HG03025 (cell line): Measurements from ENCODE around the gene FBRSL1.

ENCODE experiments used
- ATAC-seq: cut with Tn5 transposase; IDR thresholded peaks from one replicate; pipeline ENCODE4 v1.9.1; 2021; ENCODE audit warnings: mild to moderate bottlenecking, moderate library complexity; ENCODE audit not compliant: unreplicated experiment, low FRiP score

The FBRSL1 gene

DNA sequence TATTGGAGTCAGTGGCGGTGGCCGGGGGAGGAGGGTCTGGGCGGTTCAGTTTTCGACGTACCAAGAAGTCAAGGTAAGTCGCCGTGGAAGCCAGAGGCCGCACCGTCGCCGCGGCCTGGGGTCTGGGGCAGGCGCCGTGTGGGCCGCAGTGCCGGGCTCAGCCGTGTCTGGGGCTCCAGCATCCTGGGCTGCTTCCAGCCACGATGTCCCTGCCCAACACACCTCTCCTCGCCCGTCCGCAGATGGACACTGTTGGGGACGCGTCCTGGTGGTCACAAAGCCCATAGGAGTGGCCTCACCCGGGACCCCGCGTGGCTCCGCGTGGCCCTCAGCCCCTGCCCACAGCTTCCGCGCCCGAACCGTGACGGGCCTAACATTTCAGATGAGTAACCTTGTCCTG is 59.1 kb downstream of the FBRSL1 start:
- ATAC-seq = no peak

DNA sequence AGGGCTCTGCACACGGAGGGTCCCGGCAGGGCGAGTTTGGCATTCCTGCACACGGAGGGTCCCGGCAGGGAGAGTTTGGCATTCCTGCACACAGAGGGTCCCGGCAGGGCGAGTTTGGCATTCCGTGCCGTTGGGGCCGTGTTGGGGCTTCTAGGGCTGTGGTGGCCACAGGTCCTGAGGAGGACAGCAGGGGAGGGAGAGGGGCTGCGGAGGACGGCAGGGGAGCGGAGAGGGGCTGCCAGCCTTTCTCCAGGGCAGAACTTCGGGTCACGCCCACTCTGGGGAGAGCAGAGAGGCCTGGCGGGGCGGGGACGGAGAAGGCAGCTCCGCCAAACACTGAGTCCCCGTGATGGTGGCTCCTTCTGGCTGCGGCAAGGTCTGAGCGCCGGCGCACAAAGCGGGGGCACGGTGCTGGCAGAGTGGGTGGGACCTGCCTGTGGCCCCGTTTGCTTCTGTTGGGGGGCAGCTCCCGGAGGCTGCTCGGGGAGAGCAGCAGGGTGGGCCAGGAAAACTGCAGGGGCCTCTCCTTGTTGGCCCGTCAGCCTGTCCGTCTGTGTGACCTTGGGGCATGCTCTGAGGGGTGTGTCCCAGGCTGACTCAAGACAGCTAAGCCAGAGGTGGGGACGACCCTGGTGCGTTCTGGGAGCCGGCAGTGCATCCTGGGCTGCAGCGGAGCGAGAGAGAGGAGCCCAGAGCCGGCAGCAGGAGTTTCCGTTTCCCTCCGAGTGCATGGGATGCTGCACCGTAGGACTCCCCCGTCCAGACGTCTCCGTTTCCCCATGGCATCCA is 60.3 kb downstream of the FBRSL1 start:
- ATAC-seq = no peak

DNA sequence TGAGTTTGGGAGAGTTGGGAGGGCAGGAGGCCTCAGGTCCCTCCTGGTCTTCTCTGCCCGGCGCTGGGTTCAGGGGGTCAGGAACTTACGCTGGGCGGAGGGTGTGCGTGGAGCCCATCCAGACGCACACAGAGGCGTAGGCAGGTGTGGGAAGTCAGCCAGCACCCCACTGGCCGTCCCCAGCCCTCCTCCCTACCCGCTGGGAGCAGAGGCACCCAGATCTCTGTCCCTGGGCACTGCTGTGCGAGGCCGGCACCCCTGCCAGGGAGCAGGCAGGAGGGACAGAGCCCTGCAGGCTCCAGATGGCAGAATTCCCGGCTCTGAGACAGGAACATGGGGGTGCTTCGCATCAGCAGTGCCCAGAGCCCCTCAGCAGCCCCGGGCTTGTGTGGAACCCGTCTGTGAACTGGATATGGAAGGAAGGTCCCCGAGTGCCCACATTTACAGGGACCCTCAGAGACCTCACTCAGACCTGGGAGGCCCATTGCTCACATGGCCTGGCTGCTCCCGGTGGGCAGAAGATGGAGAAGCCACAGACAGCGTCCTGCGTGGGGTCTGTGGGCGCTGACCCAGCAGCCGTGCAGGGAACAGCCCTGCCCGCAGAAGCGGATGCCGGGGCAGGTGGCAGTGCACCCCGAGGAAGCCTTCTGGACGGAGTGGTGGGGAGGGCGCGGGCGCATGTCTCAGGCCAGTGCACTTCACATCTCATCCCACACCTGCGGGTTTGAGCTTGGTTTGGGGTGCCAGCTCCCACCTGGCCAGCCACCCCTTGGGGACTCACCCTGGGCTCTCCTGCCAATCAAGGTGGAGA is 61.1 kb downstream of the FBRSL1 start:
- no peak for ATAC-seq

DNA sequence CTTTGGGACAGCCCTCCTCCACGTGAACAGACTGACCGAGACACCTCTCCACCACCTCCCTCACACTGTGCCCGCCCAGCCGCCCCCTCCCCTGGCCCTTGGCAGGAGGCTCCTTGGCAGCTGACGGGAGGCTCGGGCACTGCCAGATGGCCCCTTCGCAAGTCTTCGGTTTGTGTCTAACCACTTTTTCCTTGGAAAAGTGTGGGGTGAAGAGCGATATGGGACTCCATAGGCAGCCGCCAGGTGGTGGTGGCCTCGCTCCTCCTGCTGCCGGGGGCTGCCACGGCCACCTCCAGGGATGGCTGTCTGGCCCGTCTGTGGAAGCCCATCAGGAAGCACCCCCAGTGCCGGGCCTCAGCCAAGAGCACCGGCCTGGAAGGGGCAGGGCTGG is 61.7 kb downstream of the FBRSL1 start:
- no peak for ATAC-seq

DNA sequence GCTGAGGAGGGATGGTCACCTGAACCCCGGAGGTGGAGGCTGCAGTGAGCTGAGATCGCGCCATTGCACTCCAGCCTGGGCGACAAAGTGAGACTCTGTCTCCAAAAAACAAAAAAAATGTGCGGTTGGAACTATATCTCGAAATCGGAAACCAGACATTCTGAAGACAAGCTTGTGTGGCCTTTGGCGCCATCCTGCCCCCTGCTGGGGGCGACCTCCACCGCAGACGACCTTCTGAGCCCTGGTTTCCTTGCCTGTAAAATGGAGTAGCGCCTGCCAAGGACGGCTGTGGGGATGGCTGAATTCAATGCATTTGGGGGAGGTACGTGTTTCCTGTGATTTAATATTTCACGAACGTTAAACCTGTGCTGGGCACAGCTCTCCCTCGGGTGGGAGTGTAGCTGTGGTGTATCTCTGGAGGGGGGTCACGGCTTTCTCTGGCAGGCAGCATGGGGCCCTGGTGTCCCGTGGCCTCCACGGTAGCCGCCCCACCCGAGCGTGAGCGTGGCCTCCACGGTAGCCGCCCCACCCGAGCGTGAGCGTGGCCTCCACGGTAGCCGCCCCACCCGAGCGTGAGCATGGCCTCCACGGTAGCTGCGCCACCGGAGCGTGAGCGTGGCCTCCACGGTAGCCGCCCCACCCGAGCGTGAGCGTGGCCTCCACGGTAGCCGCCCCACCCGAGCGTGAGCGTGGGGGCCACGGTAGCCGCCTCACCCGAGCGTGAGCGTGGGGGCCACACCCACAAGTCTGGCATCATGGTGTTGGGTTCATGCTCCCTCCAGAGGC is 65.1 kb downstream of the FBRSL1 start:
- no peak for ATAC-seq

DNA sequence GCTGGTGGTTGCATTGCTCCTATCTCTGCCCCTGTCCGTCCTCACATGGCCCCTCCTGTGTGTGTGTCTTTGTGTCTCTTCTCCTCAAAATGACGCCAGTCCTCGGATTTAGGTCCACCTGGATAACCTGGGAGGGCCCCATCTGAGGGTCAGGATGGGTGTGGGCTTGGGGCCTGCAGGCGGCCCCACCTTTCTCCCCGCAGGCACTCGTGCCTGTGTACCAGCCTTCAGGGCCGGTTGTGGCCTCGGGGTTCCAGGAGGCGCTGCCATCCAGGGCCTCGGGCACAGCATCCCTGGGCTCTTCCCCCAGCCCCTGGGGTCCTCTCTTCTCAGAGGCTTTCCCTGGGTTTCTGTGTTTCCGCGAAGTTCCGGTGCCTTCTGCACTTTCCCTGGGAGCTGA is 65.7 kb downstream of the FBRSL1 start:
- ATAC-seq = no peak

DNA sequence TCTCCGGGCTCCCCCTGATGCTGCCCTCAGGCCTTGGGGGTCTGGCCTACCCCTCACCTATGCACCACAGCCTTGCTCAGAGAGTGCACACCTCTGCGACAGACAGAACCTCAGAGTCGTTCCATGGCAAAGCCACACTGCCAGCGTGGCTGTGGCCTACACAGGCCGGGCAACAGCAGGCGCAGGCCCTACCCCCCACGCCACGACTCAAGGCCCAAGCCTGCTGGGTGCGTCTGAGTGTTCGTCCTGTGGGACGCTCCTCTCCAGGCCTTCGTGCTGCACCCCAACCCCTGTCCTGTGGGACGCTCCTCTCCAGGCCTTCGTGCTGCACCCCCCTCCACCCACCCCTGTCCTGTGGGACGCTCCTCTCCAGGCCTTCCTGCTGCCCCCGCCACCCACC is 66.3 kb downstream of the FBRSL1 start:
- no peak for ATAC-seq

DNA sequence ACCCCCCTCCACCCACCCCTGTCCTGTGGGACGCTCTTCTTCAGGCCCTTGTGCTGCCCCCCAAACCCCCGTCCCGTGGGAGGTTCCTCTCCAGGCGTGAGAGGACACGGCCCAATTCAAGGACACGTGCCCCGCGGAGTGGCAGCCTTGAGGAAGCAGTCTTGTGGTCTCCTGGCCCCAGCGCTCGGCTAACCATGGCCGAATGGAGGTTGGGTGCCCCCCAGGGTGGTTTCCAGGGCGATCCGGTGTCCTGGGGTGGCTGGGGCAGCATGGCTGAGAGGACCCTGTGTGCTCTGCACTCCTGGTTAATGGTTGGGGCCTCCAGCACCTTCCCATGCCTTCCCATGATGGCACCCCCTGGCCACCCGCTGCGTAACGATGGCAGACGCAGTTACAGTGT is 66.8 kb downstream of the FBRSL1 start:
- no peak for ATAC-seq

DNA sequence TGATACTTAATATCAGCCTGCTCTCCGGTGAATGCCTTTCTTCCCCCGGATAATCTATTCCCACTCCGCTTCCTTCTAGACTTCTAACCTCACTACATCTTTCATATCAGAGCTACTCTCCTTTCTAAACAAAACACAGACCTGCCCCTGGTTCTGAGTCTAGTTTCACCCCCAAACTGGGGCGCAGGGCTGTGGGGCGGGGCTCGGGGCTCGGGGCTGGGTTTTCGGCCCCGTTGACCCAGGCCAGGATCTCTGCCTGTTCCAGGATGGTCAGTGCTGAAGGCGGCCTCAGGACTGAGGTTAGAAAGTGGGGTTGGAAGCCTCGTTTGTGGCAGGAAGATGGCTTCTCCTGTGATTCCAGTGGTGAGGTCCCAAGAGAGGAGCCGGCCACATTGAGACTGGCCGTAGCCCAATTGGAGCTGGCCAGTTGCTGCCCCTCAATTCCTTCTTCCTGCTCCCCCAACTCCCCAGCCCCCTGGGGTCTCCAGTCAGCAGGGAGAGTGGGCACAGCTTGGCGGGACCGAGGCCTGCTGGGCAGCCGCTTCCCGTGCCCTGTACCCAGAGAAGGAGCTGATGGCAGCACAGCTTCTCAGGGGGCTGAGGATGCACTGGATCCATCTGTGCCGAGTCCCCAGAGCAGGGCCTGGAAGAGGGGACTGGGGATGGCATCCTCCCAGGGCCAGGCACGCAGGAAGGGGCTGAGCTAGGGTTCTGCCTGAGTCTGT is 67.5 kb downstream of the FBRSL1 start:
- ATAC-seq = no peak

DNA sequence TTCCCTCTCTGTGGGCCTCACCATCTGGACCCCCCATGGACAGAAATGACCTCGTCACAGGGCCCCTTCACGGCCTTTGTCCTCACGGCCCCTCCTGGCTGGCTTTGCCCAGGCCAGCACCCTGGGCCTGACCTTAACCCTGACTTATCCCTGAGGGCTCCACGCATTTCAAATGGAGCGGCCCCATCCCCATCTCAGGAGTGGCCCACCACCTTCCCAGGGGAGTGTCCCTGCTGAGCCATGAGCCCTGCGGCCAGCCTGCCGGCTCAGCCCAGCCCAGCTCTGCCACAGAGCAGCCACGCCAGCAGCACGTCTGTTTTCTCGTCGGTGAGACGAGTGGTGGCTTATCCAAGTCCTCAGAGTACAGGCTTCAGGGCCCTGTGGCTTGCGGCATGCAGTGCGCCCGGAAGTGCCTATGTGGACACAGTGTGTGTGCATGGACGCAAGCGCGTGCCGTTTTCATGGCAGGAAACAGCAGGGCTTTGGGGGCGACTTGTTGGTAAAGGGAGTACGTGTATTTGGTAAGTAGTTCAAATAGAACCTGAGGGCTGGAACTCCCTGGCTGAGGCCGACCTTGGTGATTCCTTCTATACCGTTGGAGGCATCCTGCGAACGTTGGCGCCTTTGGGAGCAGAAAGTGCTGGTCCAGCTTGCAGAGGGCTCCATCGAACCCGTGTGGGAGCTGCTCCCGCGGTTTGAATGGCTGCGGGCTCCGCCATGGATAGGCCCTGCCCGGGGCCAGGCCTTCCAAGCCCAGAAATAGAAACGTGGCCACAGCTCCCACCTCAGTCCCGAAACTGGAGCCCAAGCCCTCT is 68.3 kb downstream of the FBRSL1 start:
- no peak for ATAC-seq

DNA sequence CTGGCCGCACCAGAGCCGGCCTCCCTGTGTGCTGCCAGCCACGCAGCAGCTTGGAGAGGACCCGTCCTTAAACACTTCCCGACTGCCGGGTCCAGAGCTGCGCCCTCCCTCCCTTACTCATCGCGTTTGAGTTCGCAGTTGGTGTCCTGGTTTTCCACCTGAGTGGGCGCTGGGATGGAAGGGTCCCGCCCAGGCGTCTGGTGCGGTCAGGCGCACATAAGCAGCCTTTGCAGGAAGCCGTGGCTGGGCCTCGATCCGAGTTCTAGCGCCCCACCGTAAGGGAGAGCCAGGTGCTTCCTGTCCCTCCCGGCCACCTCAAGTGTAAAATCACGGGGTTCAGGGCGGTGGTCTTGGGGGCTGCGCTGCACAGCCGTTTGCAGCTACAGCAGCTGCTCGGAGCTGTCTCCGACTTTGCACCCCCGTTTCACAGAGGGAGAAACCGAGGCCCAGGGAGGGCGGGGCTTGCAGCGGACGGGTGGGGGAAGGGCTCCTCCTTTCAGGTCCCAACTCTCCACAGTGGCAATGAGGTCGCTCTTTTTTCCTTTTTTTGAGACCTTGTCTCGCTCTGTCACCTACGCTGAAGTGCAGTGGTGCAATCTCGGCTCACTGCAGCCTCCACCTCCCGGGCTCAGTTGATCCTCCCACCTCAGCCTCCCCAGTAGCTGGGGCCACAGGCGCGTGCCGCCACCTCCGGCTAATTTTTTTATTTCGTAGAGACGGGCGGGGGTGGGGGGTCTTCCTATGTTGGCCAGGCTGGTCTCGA is 69.1 kb downstream of the FBRSL1 start:
- no peak for ATAC-seq

DNA sequence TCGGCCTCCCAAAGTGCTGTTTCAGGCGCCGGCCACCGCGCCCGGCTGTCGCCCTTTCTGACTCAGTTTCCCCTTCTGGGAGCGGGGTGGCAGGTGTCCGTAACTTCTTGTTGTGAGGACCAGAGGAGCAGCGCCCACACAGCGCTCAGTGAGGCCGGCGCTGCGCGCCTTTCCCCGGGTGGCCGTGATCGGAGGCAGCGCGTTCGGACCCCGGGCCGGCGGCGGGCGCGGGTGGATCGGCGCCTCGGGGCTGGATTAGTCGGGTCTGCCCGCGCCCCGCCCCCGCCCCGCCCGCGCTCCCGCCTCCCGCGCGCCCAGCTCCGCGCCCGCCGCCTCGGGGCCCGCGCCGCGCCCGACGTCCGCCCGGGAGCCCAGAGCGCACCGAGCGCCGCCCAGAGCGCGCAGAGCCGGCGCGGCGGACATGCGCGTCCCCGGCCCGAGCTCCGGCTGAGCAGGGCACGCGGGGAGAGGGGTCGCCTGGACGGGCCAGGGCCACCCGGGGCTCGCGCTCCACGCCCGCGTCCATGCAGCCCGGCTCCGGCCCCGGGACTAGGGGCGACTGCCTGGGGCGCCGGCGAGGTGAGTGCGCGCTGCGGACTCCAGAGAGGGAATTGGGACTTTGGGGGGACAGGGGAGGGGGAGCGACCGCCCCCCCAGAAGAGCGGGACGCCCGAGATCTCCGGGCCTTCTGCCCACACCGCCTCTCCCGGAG is 69.9 kb downstream of the FBRSL1 start:
- peak; percentile 39 for ATAC-seq

DNA sequence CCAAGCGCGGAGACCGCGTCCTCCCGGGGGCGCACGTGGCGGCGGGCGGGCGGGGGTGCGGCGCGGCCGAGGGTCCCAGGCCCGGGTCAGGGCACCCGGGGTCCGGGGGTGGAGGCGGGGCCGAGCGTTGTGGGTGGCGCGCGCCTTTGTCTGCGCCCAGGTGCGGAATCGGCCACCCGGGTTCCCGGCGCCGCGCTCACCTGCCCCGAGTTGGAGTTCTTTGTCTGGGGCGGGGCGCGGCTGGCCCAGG is 70.3 kb downstream of the FBRSL1 start:
- no peak for ATAC-seq

DNA sequence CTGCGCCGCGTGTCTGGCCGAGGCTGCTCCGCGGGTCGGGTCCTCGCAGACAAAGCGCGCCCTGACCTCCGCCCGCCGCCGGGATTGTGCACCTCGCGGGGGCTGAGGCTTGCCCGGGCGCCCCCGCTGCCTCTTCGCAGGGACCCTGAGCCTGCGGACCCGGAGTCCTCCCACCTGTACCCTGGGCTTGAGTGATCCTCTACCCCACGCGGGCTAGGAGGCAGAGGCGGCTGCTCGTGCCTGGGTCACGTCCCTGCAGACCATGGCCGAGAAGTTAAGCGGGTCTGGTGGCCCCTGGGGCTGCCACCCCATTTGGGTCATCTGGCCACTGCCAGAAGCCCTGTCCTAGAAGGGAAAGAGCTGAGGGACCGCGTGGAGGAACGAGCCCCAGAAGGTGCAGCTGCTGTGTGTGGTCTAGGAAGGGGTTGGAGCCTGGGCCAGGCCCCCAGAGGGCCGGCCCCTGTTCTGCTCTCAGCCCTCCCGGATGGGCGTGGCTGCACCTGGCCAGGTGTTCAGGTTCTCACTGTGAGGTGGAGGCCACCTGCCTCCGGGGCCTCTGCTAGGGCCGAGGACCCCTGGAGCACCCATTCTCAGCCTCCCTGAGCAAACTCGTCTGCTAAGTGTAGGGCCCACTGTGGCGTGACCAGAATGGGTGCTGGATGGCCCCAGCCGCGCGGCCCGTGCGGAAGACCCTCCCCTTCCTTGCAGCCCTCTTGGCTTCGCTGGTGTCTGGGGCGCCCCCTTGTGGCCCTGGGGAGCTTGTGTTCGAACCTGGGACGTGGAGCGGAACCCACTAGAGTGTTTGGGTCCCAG is 70.9 kb downstream of the FBRSL1 start:
- ATAC-seq = no peak
